H9 (cell line): ENCODE data around the gene SLC35F5. TPM values are rescaled to one million over a fixed set of nuclear protein-coding genes. Genes with fewer than 3 reads are reported as not detected.

Experiments
- DNase-seq: peaks from one replicate; pipeline ENCODE4 v3.0.0-alpha.2; 2017
- H2AFZ ChIP-seq: one replicate; pipeline ENCODE4 v1.6.1; 2013; ENCODE audit warnings: mild to moderate bottlenecking, low read length, control low read depth, moderate library complexity
- H2AK5ac ChIP-seq: 2 replicates; pipeline ENCODE4 v1.6.1; 2013; ENCODE audit warnings: low read length, control low read depth, mixed read lengths; ENCODE audit not compliant: insufficient read length
- H2BK120ac ChIP-seq: one replicate; pipeline ENCODE4 v1.6.1; 2013; ENCODE audit warnings: low read depth, mild to moderate bottlenecking, low read length, control low read depth, inconsistent platforms; ENCODE audit not compliant: poor library complexity, severe bottlenecking
- H2BK12ac ChIP-seq: 2 replicates; pipeline ENCODE4 v1.6.1; 2013; ENCODE audit warnings: low read length, control low read depth, mixed read lengths, low read depth; ENCODE audit not compliant: insufficient read length
- H2BK15ac ChIP-seq: 2 replicates; pipeline ENCODE4 v1.6.1; 2013; ENCODE audit warnings: low read depth, low read length, control low read depth
- H2BK20ac ChIP-seq: one replicate; pipeline ENCODE4 v1.6.1; 2013; ENCODE audit warnings: low read depth, mild to moderate bottlenecking, low read length, control low read depth, inconsistent platforms; ENCODE audit not compliant: poor library complexity, severe bottlenecking
- H2BK5ac ChIP-seq: 2 replicates; pipeline ENCODE4 v1.6.1; 2013; ENCODE audit warnings: low read length, control low read depth, mixed read lengths; ENCODE audit not compliant: insufficient read length
- H3K14ac ChIP-seq: 2 replicates; pipeline ENCODE4 v1.6.1; 2013; ENCODE audit warnings: low read length, control low read depth; ENCODE audit not compliant: insufficient read depth
- H3K18ac ChIP-seq: 2 replicates; pipeline ENCODE4 v1.6.1; 2013; ENCODE audit warnings: low read depth, mild to moderate bottlenecking, mixed read lengths, low read length, control low read depth; ENCODE audit not compliant: insufficient read length
- H3K23ac ChIP-seq: 2 replicates; pipeline ENCODE4 v1.6.1; 2013; ENCODE audit warnings: low read length, control low read depth, mixed read lengths, low read depth; ENCODE audit not compliant: insufficient read length
- H3K23me2 ChIP-seq: 2 replicates; pipeline ENCODE4 v1.6.1; 2013; ENCODE audit warnings: low read depth, mild to moderate bottlenecking, mixed read lengths, low read length, control low read depth; ENCODE audit not compliant: insufficient read length, poor library complexity, severe bottlenecking
- H3K27ac ChIP-seq: 2 replicates; pipeline ENCODE4 v1.5.1; 2013; ENCODE audit warnings: low read length, control low read depth, mixed read lengths, low read depth; ENCODE audit not compliant: insufficient read length
- H3K27me3 ChIP-seq: 2 replicates; pipeline ENCODE4 v1.6.1; 2013; ENCODE audit warnings: low read length, control low read depth, inconsistent platforms; ENCODE audit not compliant: insufficient read depth
- H3K4ac ChIP-seq: 2 replicates; pipeline ENCODE4 v1.6.1; 2013; ENCODE audit warnings: low read depth, mild to moderate bottlenecking, control low read depth, inconsistent platforms, low read length, moderate library complexity
- H3K4me1 ChIP-seq: 2 replicates; pipeline ENCODE4 v1.6.1; 2013; ENCODE audit warnings: low read length, control low read depth, inconsistent platforms; ENCODE audit not compliant: insufficient read depth
- H3K4me2 ChIP-seq: 2 replicates; pipeline ENCODE4 v1.6.1; 2013; ENCODE audit warnings: low read length, control low read depth, mixed read lengths; ENCODE audit not compliant: insufficient read length, insufficient read depth
- H3K56ac ChIP-seq: 2 replicates; pipeline ENCODE4 v1.6.1; 2013; ENCODE audit warnings: low read depth, mild to moderate bottlenecking, mixed read lengths, low read length, control low read depth; ENCODE audit not compliant: insufficient read length
- H3K79me1 ChIP-seq: 2 replicates; pipeline ENCODE4 v1.6.1; 2013; ENCODE audit warnings: low read depth, mild to moderate bottlenecking, moderate library complexity, low read length, control low read depth, inconsistent platforms; ENCODE audit not compliant: insufficient read depth, poor library complexity, severe bottlenecking
- H3K79me2 ChIP-seq: 2 replicates; pipeline ENCODE4 v1.6.1; 2013; ENCODE audit warnings: low read length, control low read depth, inconsistent platforms; ENCODE audit not compliant: insufficient read depth
- H3K9ac ChIP-seq: 2 replicates; pipeline ENCODE4 v1.6.1; 2013; ENCODE audit warnings: low read length, control low read depth, mixed read lengths; ENCODE audit not compliant: insufficient read length; ENCODE audit errors: extremely low read depth
- H3K9me3 ChIP-seq: one replicate; pipeline ENCODE4 v1.6.1; 2013; ENCODE audit warnings: low read depth, low read length, inconsistent platforms; ENCODE audit not compliant: control insufficient read depth
- H3T11ph ChIP-seq: one replicate; pipeline ENCODE4 v1.6.1; 2013; ENCODE audit warnings: mild to moderate bottlenecking, low read length, control low read depth, inconsistent platforms
- H4K20me1 ChIP-seq: one replicate; pipeline ENCODE4 v1.6.1; 2013; ENCODE audit not compliant: control insufficient read depth, insufficient read length, insufficient read depth
- H4K5ac ChIP-seq: 2 replicates; pipeline ENCODE4 v1.6.1; 2013; ENCODE audit warnings: low read depth, mild to moderate bottlenecking, mixed read lengths, low read length, control low read depth; ENCODE audit not compliant: insufficient read length
- H4K8ac ChIP-seq: replicated peaks from 2 replicates; pipeline ENCODE4 v1.6.1; 2013; ENCODE audit warnings: low read length, control low read depth, mixed read lengths, low read depth; ENCODE audit not compliant: insufficient read length
- H4K91ac ChIP-seq: 2 replicates; pipeline ENCODE4 v1.6.1; 2013; ENCODE audit warnings: low read depth, mild to moderate bottlenecking, moderate library complexity, mixed read lengths, low read length, control low read depth; ENCODE audit not compliant: insufficient read length
- H3K27ac Mint-ChIP-seq, 3 experiments: 2 replicates in 2 of 3; 3 replicates in 1 of 3; pipeline ENCODE4 v1.8.0; 2020 to 2021; ENCODE audit warnings: mixed read lengths in 3 of 3, mild to moderate bottlenecking in 1 of 3, moderate library complexity in 1 of 3
- H3K27me3 Mint-ChIP-seq: 2 replicates; pipeline ENCODE4 v1.8.0; 2021; ENCODE audit warnings: low read depth, mild to moderate bottlenecking, moderate library complexity, mixed read lengths
- H3K36me3 Mint-ChIP-seq, 3 experiments: 2 replicates in 2 of 3; 3 replicates in 1 of 3; pipeline ENCODE4 v1.8.0; 2020 to 2021; ENCODE audit warnings: low read depth in 3 of 3, mixed read lengths in 3 of 3; ENCODE audit not compliant: insufficient read depth in 1 of 3
- H3K4me1 Mint-ChIP-seq, 2 experiments: 2 replicates each; pipeline ENCODE4 v1.8.0; 2020; ENCODE audit warnings: mixed read lengths in 2 of 2
- H3K4me3 Mint-ChIP-seq, 2 experiments: 2 replicates in 1 of 2; 3 replicates in 1 of 2; pipeline ENCODE4 v1.8.0; 2020 to 2021; ENCODE audit warnings: mild to moderate bottlenecking in 2 of 2, mixed read lengths in 2 of 2, moderate library complexity in 1 of 2
- H3K9me3 Mint-ChIP-seq, 2 experiments: 2 replicates in 1 of 2; 3 replicates in 1 of 2; pipeline ENCODE4 v1.8.0; 2020; ENCODE audit warnings: mild to moderate bottlenecking in 2 of 2, mixed read lengths in 2 of 2, moderate library complexity in 1 of 2
- WGBS: extraction: QIAGEN DNeasy Blood & Tissue Kit; methylation state at CpG from one replicate; pipeline ENCODE4 v1.1.7; 2013; ENCODE audit warnings: missing lambda C conversion rate, low lambda C conversion rate, mixed read lengths; ENCODE audit not compliant: insufficient read length; ENCODE audit errors: extremely low coverage; 5-methylcytosine and 5-hydroxymethylcytosine counted together
- total RNA-seq: library from RNA; stranded (reverse); gene quantifications from 2 replicates; pipeline ENCODE4 v1.2.1, GENCODE V29; 2021
- TF ChIP-seq, protein P1 (sequence below): fragments of 200-600 bp; sonication (generic); conservative IDR thresholded peaks from 3 replicates; pipeline ENCODE4 v1.8.0; 2021; ENCODE audit warnings: antibody characterized with exemption, mild to moderate bottlenecking

SLC35F5 gene
- total RNA-seq, 1 experiment from 2014 or later = 31.3 TPM

DNA sequence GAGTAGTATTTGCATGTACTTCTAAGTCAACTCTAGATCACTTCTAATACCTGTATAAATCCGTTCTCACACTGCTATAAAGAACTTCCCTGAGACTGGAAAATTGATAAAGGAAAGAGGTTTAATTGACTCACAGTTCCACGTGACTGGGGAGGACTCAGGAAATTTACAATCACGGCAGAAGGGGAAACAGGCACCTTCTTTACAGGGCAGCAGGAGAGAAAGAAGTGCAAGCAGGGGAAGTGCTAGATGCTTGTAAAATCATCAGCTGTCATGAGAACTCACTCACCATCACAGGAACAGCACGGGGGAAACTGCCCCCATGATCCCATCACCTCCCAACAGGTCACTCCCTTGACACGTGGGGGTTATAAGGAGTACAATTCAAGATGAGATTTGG lies 24.0 kb upstream of the SLC35F5 start:
- H3K27me3 Mint-ChIP-seq = peaks cover 4% of the 10 kb centered on the region
- H3K14ac ChIP-seq = no peak overlapping the region
- no peak overlapping the region for H4K8ac ChIP-seq
- H3K4me1 ChIP-seq = no peaks in the 10 kb centered on the region
- no peaks in the 10 kb centered on the region for H3K9me3 Mint-ChIP-seq
- no peak overlapping the region for H3K23ac ChIP-seq
- no peaks in the 10 kb centered on the region for H3K23me2 ChIP-seq
- H4K91ac ChIP-seq = no peak overlapping the region
- H2BK20ac ChIP-seq = no peak overlapping the region
- no peak overlapping the region for H3K4me2 ChIP-seq
- no peak overlapping the region for H3K27ac Mint-ChIP-seq
- no peak overlapping the region for H3T11ph ChIP-seq
- H2AFZ ChIP-seq = no peak overlapping the region
- H4K5ac ChIP-seq = no peak overlapping the region
- H2BK120ac ChIP-seq = no peak overlapping the region
- no peak for DNase-seq
- H2BK15ac ChIP-seq = no peak overlapping the region
- no CpG with 5 or more reads among the region's 5 CpGs for WGBS
- no peak overlapping the region for H2AK5ac ChIP-seq
- no peak overlapping the region for H3K4ac ChIP-seq
- H3K27me3 ChIP-seq = no peaks in the 10 kb centered on the region
- no peaks in the 10 kb centered on the region for H3K9me3 ChIP-seq
- no peak overlapping the region for H3K18ac ChIP-seq
- H3K79me1 ChIP-seq = no peaks in the 10 kb centered on the region
- no peak overlapping the region for H3K27ac ChIP-seq
- no peaks in the 10 kb centered on the region for H4K20me1 ChIP-seq
- no peaks in the 10 kb centered on the region for H3K4me1 Mint-ChIP-seq
- H2BK12ac ChIP-seq = no peak overlapping the region
- TF ChIP-seq, protein P1, sequence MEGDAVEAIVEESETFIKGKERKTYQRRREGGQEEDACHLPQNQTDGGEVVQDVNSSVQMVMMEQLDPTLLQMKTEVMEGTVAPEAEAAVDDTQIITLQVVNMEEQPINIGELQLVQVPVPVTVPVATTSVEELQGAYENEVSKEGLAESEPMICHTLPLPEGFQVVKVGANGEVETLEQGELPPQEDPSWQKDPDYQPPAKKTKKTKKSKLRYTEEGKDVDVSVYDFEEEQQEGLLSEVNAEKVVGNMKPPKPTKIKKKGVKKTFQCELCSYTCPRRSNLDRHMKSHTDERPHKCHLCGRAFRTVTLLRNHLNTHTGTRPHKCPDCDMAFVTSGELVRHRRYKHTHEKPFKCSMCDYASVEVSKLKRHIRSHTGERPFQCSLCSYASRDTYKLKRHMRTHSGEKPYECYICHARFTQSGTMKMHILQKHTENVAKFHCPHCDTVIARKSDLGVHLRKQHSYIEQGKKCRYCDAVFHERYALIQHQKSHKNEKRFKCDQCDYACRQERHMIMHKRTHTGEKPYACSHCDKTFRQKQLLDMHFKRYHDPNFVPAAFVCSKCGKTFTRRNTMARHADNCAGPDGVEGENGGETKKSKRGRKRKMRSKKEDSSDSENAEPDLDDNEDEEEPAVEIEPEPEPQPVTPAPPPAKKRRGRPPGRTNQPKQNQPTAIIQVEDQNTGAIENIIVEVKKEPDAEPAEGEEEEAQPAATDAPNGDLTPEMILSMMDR = no peak
- H2BK5ac ChIP-seq = no peak overlapping the region
- no peak overlapping the region for H3K4me3 Mint-ChIP-seq
- no peak overlapping the region for H3K9ac ChIP-seq
- H3K79me2 ChIP-seq = no peaks in the 10 kb centered on the region
- no peak overlapping the region for H3K56ac ChIP-seq
- H3K36me3 Mint-ChIP-seq = no peaks in the 10 kb centered on the region
